ENCODE data around the gene MIEN1.

DNA sequence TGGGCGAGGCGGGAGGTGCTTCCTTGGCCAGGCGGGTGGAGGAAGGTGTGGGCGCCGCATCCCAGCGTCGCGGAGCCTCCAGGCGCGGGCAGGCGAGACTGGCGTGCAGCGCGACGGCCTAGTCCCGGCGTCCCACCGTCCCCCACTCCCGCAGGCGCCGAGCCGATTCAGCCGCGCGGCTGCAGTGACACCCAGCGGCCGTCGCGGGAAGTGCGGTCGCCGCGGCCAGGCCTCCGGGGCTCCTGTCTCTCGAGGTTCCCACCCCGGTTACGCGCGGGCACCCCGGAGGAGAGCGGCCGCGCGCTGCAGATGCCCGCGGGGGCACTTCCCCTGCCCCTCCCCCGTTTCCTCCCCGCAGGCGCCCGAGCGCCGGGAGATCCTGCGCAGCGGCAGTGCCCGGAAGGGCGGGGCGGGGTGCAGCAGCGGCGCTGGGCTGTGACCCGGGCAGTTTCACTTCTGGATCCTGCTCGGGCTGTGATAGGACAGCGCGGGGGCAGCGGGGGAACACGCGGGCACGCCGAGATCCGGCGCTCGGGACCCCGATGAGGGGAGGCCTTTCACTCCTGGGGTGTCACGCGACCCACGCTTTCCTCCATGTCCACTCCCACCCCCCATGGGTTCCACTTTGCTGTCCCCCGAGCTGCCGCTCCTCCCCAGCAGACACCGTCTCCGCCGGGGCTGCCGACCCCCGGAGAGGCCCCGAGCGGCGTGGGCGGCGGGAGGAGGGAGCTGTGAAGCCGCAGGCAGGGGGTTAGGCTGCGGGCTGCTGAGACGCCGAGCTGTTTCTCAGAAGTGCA lies 24.0 kb upstream of the MIEN1 start:
- TF ChIP-seq GATA2 (IDR thresholded peaks at IDR 0.05; ENCODE audit: low read depth, low read length), result no peak
- no peak for TF ChIP-seq GATA3 (IDR thresholded peaks at IDR 0.05; ENCODE audit: low read depth, low read length)
